A549 (cell line): ENCODE measurements around the gene TFAP2B. TPM values are rescaled to one million over a fixed set of nuclear protein-coding genes. Genes with fewer than 3 reads are reported as not detected.

Source experiments
- ATAC-seq, 2 experiments: fragments of 200-7000 bp in 1 of 2; fragments of >200 bp in 1 of 2; cut with Nextera tagmentation in 1 of 2; cut with Tn5 transposase in 1 of 2; 3 replicates each; pipeline versions ENCODE4 v1.8.0 to v1.9.1; 2018 to 2020; ENCODE audit warnings: mild to moderate bottlenecking in 1 of 2, moderate library complexity in 1 of 2
- CTCF ChIA-PET: fragments of 300-600 bp; sonication (Branson Sonifier 250); formaldehyde crosslinking; extraction: SDS; loops from one replicate; lab custom pipeline; 2021; ENCODE audit warnings: antibody characterized with exemption, inconsistent platforms; lab: Yijun Ruan, JAX
- POLR2A ChIA-PET: fragments of 350-600 bp; formaldehyde crosslinking; extraction: SDS; loops from one replicate; lab custom pipeline; 2021; ENCODE audit warnings: antibody characterized with exemption, inconsistent platforms; lab: Yijun Ruan, JAX
- DNase-seq, 2 experiments: peaks; one replicate each; pipeline versions ENCODE4 v3.0.0 to v3.0.0-alpha.2; 2011 to 2016; ENCODE audit warnings: low read depth in 1 of 2, low spot score in 1 of 2
- FAIRE-seq: peaks from 2 replicates; lab custom pipeline; 2011; peaks lifted over from hg19 to GRCh38; lab: Jason Lieb, UNC
- H3K27ac ChIP-seq, 2 experiments: fragments of >200 bp; sonication (Bioruptor Twin); formaldehyde crosslinking; 3 replicates each; pipeline ENCODE4 v1.5.1; 2016 to 2017
- H3K4me1 ChIP-seq: fragments of >200 bp; sonication (Bioruptor Twin); formaldehyde crosslinking; 3 replicates; pipeline ENCODE4 v1.6.1; 2016
- H3K4me2 ChIP-seq: fragments of >200 bp; sonication (Bioruptor Twin); formaldehyde crosslinking; 3 replicates; pipeline ENCODE4 v1.6.1; 2016
- H3K4me3 ChIP-seq: fragments of >200 bp; sonication (Bioruptor Twin); formaldehyde crosslinking; 3 replicates; pipeline ENCODE4 v1.5.1; 2016
- H3K9me3 ChIP-seq: fragments of >200 bp; sonication (Bioruptor Twin); formaldehyde crosslinking; 3 replicates; pipeline ENCODE4 v1.6.1; 2016
- BCL3 ChIP-seq: fragments of >200 bp; sonication (Bioruptor Twin); formaldehyde crosslinking; IDR thresholded peaks from 3 replicates; pipeline ENCODE4 v1.6.1; 2016
- BHLHE40 ChIP-seq: IDR thresholded peaks from 2 replicates; pipeline ENCODE4 v1.6.1; 2012; ENCODE audit warnings: low read depth, low read length, inconsistent platforms
- CBX2 ChIP-seq: fragments of 200-600 bp; sonication (generic); IDR thresholded peaks from 2 replicates; pipeline ENCODE4 v1.6.1; 2016; ENCODE audit warnings: low read depth, mild to moderate bottlenecking, borderline replicate concordance
- EHF ChIP-seq: fragments of 250-450 bp; sonication (Bioruptor Pico); IDR thresholded peaks from 2 replicates; pipeline ENCODE4 v1.5.0; 2020; ENCODE audit warnings: mild to moderate bottlenecking
- EP300 ChIP-seq, 2 experiments: fragments of >200 bp; sonication (Bioruptor Twin); formaldehyde crosslinking; IDR thresholded peaks; 2 replicates in 1 of 2; 3 replicates in 1 of 2; pipeline ENCODE4 v1.6.1; 2016 to 2017
- ESRRA ChIP-seq: fragments of 150-350 bp; IDR thresholded peaks from 2 replicates; pipeline ENCODE4 v1.6.1; 2014; ENCODE audit warnings: mild to moderate bottlenecking, low read length, borderline replicate concordance
- FOSB ChIP-seq: fragments of 250-450 bp; sonication (Bioruptor Pico); IDR thresholded peaks from 2 replicates; pipeline ENCODE4 v1.5.0; 2020; ENCODE audit warnings: mild to moderate bottlenecking, moderate library complexity
- FOSL2 ChIP-seq, 2 experiments: fragments of 450-650 bp in 1 of 2; fragments of >200 bp in 1 of 2; sonication (Bioruptor Twin) in 1 of 2; formaldehyde crosslinking; IDR thresholded peaks; 2 replicates each; pipeline versions ENCODE4 v1.5.0 to v1.6.1; 2016 to 2020; ENCODE audit warnings: mild to moderate bottlenecking in 1 of 2, moderate library complexity in 1 of 2
- FOXS1 ChIP-seq: fragments of 250-450 bp; sonication (Bioruptor Pico); IDR thresholded peaks from 2 replicates; pipeline ENCODE4 v1.5.0; 2020; ENCODE audit warnings: mild to moderate bottlenecking, moderate library complexity
- GATA3 ChIP-seq: IDR thresholded peaks from 2 replicates; pipeline ENCODE4 v1.6.1; 2012; ENCODE audit warnings: borderline replicate concordance
- HDAC2 ChIP-seq: fragments of 200-600 bp; sonication (generic); IDR thresholded peaks from 2 replicates; pipeline ENCODE4 v1.6.1; 2016
- HES2 ChIP-seq: fragments of >200 bp; sonication (Bioruptor Twin); formaldehyde crosslinking; IDR thresholded peaks from 2 replicates; pipeline ENCODE4 v1.6.1; 2016
- HEYL ChIP-seq: fragments of 250-450 bp; sonication (Bioruptor Pico); IDR thresholded peaks from 2 replicates; pipeline ENCODE4 v1.8.0; 2021; ENCODE audit warnings: mild to moderate bottlenecking, moderate library complexity
- HOXA7 ChIP-seq: fragments of 250-450 bp; sonication (Bioruptor Pico); IDR thresholded peaks from 2 replicates; pipeline ENCODE4 v1.5.0; 2020; ENCODE audit warnings: mild to moderate bottlenecking, moderate library complexity
- HOXB5 ChIP-seq: fragments of 250-450 bp; sonication (Bioruptor Pico); IDR thresholded peaks from 2 replicates; pipeline ENCODE4 v1.5.0; 2020; ENCODE audit warnings: mild to moderate bottlenecking, moderate library complexity
- JUNB ChIP-seq: fragments of >200 bp; sonication (Bioruptor Twin); formaldehyde crosslinking; IDR thresholded peaks from 2 replicates; pipeline ENCODE4 v1.6.1; 2016
- KDM1A ChIP-seq: fragments of 200-600 bp; sonication (generic); IDR thresholded peaks from 2 replicates; pipeline ENCODE4 v1.6.1; 2016; ENCODE audit warnings: low read depth, mild to moderate bottlenecking
- MAFK ChIP-seq: fragments of 450-650 bp; IDR thresholded peaks from 2 replicates; pipeline ENCODE4 v1.6.1; 2014; ENCODE audit not compliant: partially characterized antibody
- MAZ ChIP-seq: fragments of 150-350 bp; IDR thresholded peaks from 2 replicates; pipeline ENCODE4 v1.6.1; 2014; ENCODE audit warnings: antibody characterized with exemption, low read depth, low read length, borderline replicate concordance
- NFE2L2 ChIP-seq: fragments of 150-350 bp; conservative IDR thresholded peaks from 2 replicates; pipeline ENCODE4 v1.6.1; 2014; ENCODE audit warnings: low read length
- NPAS2 ChIP-seq: fragments of 250-450 bp; sonication (Bioruptor Pico); IDR thresholded peaks from 2 replicates; pipeline ENCODE4 v1.8.0; 2022; ENCODE audit warnings: mild to moderate bottlenecking, moderate library complexity, borderline replicate concordance
- NR3C1 ChIP-seq: fragments of >200 bp; sonication (Bioruptor Twin); formaldehyde crosslinking; IDR thresholded peaks from 3 replicates; pipeline ENCODE4 v1.6.1; 2017
- RCOR1 ChIP-seq: fragments of 150-350 bp; IDR thresholded peaks from 2 replicates; pipeline ENCODE4 v1.6.1; 2014; ENCODE audit warnings: antibody characterized with exemption, low read length, low read depth
- REST ChIP-seq: fragments of 200-600 bp; sonication (generic); IDR thresholded peaks from 2 replicates; pipeline ENCODE4 v1.6.1; 2016; ENCODE audit warnings: antibody characterized with exemption, mild to moderate bottlenecking, moderate library complexity
- TFCP2L1 ChIP-seq: fragments of 250-450 bp; sonication (Bioruptor Pico); IDR thresholded peaks from 2 replicates; pipeline ENCODE4 v1.5.0; 2021; ENCODE audit warnings: mild to moderate bottlenecking
- USF2 ChIP-seq: fragments of 450-650 bp; IDR thresholded peaks from 2 replicates; pipeline ENCODE4 v1.6.1; 2014; ENCODE audit warnings: antibody characterized with exemption
- WGBS: methylation state at CpG from one replicate; pipeline ENCODE4 v1.1.6; 2017; ENCODE audit errors: missing lambda C conversion rate; 5-methylcytosine and 5-hydroxymethylcytosine counted together
- polyA plus RNA-seq, 4 experiments: library from polyadenylated mRNA; depleted of rRNA in 3 of 4; stranded (reverse); fragments of >200 nt; fragmentation: RNase III in 1 of 4; extraction: RNeasy Plus Mini Kit Qiagen cat#74134 plus additional on column Dnase treatment in 1 of 4; gene quantifications; 2 replicates in 3 of 4; 3 replicates in 1 of 4; pipeline ENCODE4 v1.2.3, GENCODE V29; 2011 to 2017

Gene TFAP2B
- polyA plus RNA-seq, 2 of the 4 experiments (the other 2 are of a cell fraction), result not detected

- Histone ChIP-seq H3K4me1 (no peaks in the 10 kb centered on the region), H3K9me3 (no peaks in the 10 kb centered on the region), H3K4me3 (no peak overlapping the region), H3K4me2 (no peak overlapping the region), H3K27ac (no peak overlapping the region)
- no peak for DNase-seq
- TF ChIP-seq HOXB5 (no peak), REST (no peak), HOXA7 (no peak), NPAS2 (no peak), HDAC2 (no peak), FOXS1 (CRISPR knock-in tag) (no peak), EP300 (IDR thresholded peaks at IDR 0.05) (no peak), HES2 (no peak), EHF (no peak), TFCP2L1 (CRISPR knock-in tag) (no peak), RCOR1 (no peak), FOSL2 (IDR thresholded peaks at IDR 0.05) (no peak), FOSL2 (CRISPR knock-in tag; IDR thresholded peaks at IDR 0.05) (no peak), KDM1A (no peak), BCL3 (no peak), NR3C1 (no peak)
- ChIA-PET CTCF (no interaction called here), POLR2A (no interaction called here)
- ATAC-seq, result no peak
- 26% methylated on average over 15 of the region's 16 CpGs for WGBS
- no peak for FAIRE-seq
These were observed 27.6 kb downstream of the TFAP2B start for GRCh38 chr6:50846144-50846851.

GRCh38 chr6:50846852-50847155 is 28.1 kb downstream of the TFAP2B start:
- no peaks in the 10 kb centered on the region for H3K4me1 ChIP-seq
- WGBS, result 18% methylated on average over 8 of the region's 8 CpGs
- H3K4me2 ChIP-seq, result no peak overlapping the region
- H3K4me3 ChIP-seq, result no peak overlapping the region
- no peaks in the 10 kb centered on the region for H3K9me3 ChIP-seq
- TF ChIP-seq RCOR1 (no peak), USF2 (no peak), HES2 (no peak), NFE2L2 (no peak), MAFK (no peak), JUNB (no peak), ESRRA (no peak), FOSB (CRISPR knock-in tag) (no peak), MAZ (no peak), BHLHE40 (no peak), GATA3 (no peak), CBX2 (no peak), HOXA7 (no peak), HEYL (CRISPR knock-in tag) (no peak)
- CTCF ChIA-PET, result no interaction called here
- no peak overlapping the region for H3K27ac ChIP-seq
- POLR2A ChIA-PET, result no interaction called here
- ATAC-seq, result no peak
- no peak for DNase-seq
- no peak for FAIRE-seq
